Measurements from ENCODE around the gene RIMS1.

Gene RIMS1

GRCh38 chr6:72296375-72296774 is 410.0 kb downstream of the RIMS1 start:
- Histone ChIP-seq H4K20me1 (ENCODE audit: low read depth, low read length) (no peaks in the 10 kb centered on the region), H3K27me3 (ENCODE audit: low read length) (no peaks in the 10 kb centered on the region), H3K9ac (ENCODE audit: low read length) (no peak overlapping the region), H3K36me3 (ENCODE audit: low read length) (no peaks in the 10 kb centered on the region), H3K4me3 (ENCODE audit: insufficient read depth, low read length, poor library complexity, severe bottlenecking) (no peak overlapping the region), H3K9me2 (replicated peaks; ENCODE audit: insufficient read depth, low read length) (no peaks in the 10 kb centered on the region), H2AFZ (ENCODE audit: low read depth, low read length, severe bottlenecking) (no peak overlapping the region), H3K9me3 (ENCODE audit: insufficient read depth, low read length) (no peaks in the 10 kb centered on the region), H3F3A (ENCODE audit: insufficient read depth) (no peaks in the 10 kb centered on the region), H3K79me2 (ENCODE audit: insufficient read depth, low read length) (no peaks in the 10 kb centered on the region), H3K27ac (ENCODE audit: low read depth, low read length) (no peak overlapping the region), H3K4me2 (ENCODE audit: low read depth, low read length, poor library complexity, severe bottlenecking) (no peak overlapping the region)
- TF ChIP-seq CTCF (IDR thresholded peaks at IDR 0.05; ENCODE audit: insufficient read depth, low read length, poor library complexity, severe bottlenecking): no peak
- no peak for TF ChIP-seq EZH2phosphoT487 (conservative IDR thresholded peaks at IDR 0.05; ENCODE audit: low read length)

GRCh38 chr6:72305971-72306370 is 419.6 kb downstream of the RIMS1 start:
- no peaks in the 10 kb centered on the region for H3K79me2 ChIP-seq (ENCODE audit: insufficient read depth, low read length)
- H4K20me1 ChIP-seq (ENCODE audit: low read depth, low read length): no peaks in the 10 kb centered on the region
- no peak overlapping the region for H3K9ac ChIP-seq (ENCODE audit: low read length)
- no peak for TF ChIP-seq CTCF (IDR thresholded peaks at IDR 0.05; ENCODE audit: insufficient read depth, low read length, poor library complexity, severe bottlenecking)
- no peak for TF ChIP-seq EZH2phosphoT487 (conservative IDR thresholded peaks at IDR 0.05; ENCODE audit: low read length)
- no peak overlapping the region for H3K4me2 ChIP-seq (ENCODE audit: low read depth, low read length, poor library complexity, severe bottlenecking)
- no peaks in the 10 kb centered on the region for H3K27me3 ChIP-seq (ENCODE audit: low read length)
- H3F3A ChIP-seq (ENCODE audit: insufficient read depth): no peaks in the 10 kb centered on the region
- no peak overlapping the region for H3K27ac ChIP-seq (ENCODE audit: low read depth, low read length)
- H3K9me2 ChIP-seq (replicated peaks; ENCODE audit: insufficient read depth, low read length): no peaks in the 10 kb centered on the region
- H3K4me3 ChIP-seq (ENCODE audit: insufficient read depth, low read length, poor library complexity, severe bottlenecking): no peak overlapping the region
- no peak overlapping the region for H2AFZ ChIP-seq (ENCODE audit: low read depth, low read length, severe bottlenecking)
- no peaks in the 10 kb centered on the region for H3K36me3 ChIP-seq (ENCODE audit: low read length)
- no peaks in the 10 kb centered on the region for H3K9me3 ChIP-seq (ENCODE audit: insufficient read depth, low read length)

GRCh38 chr6:72316675-72317380 is 430.5 kb downstream of the RIMS1 start:
- Histone ChIP-seq H3K9me3 (ENCODE audit: insufficient read depth, low read length) (no peaks in the 10 kb centered on the region), H4K20me1 (ENCODE audit: low read depth, low read length) (no peaks in the 10 kb centered on the region), H3K4me3 (ENCODE audit: insufficient read depth, low read length, poor library complexity, severe bottlenecking) (no peak overlapping the region), H3F3A (ENCODE audit: insufficient read depth) (no peaks in the 10 kb centered on the region), H3K9me2 (replicated peaks; ENCODE audit: insufficient read depth, low read length) (no peaks in the 10 kb centered on the region), H3K79me2 (ENCODE audit: insufficient read depth, low read length) (no peaks in the 10 kb centered on the region), H3K9ac (ENCODE audit: low read length) (no peak overlapping the region), H3K36me3 (ENCODE audit: low read length) (no peaks in the 10 kb centered on the region), H2AFZ (ENCODE audit: low read depth, low read length, severe bottlenecking) (no peak overlapping the region), H3K27ac (ENCODE audit: low read depth, low read length) (no peak overlapping the region), H3K4me2 (ENCODE audit: low read depth, low read length, poor library complexity, severe bottlenecking) (no peak overlapping the region), H3K27me3 (ENCODE audit: low read length) (no peaks in the 10 kb centered on the region)
- TF ChIP-seq EZH2phosphoT487 (conservative IDR thresholded peaks at IDR 0.05; ENCODE audit: low read length): no peak
- no peak for TF ChIP-seq CTCF (IDR thresholded peaks at IDR 0.05; ENCODE audit: insufficient read depth, low read length, poor library complexity, severe bottlenecking)

Data from SU-DHL-6 (cell line).